HG03457 (cell line): Measurements from ENCODE around the gene ATG9A.

ENCODE experiments used
- ATAC-seq: cut with Tn5 transposase; IDR thresholded peaks from one replicate; pipeline ENCODE4 v1.9.1; 2021; ENCODE audit warnings: moderate number of reproducible peaks; ENCODE audit not compliant: unreplicated experiment

The ATG9A gene

DNA sequence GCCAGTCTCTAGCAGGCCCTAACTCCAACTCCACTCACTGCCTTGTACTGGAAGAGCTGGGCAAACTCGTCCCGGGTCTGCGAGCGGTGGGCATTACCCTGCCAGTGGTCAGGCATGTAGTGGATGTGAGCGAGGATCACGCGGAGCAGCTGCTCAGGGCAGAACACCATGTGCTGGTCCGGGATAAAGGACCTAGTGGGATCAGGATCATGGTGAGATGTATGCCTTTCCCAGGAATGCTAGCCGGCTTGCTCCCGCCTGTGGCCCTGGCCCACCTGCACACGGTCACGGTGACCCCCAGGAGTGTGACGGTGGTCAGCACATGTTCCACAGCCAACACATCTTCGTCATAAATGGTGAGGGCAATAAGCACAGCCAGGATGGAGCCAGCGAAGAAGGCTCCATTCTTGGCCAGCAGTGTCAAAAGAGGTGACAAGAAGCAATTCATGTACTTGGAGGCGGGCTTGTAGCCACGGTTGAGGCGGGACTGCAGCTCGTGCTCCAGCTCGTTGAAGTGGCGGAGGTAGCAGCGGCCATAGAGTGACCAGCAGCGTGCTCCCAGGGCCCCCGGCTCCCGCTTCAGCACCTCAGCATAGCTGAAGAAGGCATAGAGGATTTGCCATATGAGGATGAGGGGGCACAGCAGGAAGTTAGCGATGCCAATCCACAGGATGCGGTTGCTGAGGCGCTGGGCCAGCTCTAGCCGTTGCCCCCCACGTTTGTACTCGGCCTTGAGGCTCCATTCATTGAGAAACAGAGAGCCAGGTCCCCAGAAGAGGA, 5.4 kb downstream of the ATG9A start:
- ATAC-seq, result no peak

DNA sequence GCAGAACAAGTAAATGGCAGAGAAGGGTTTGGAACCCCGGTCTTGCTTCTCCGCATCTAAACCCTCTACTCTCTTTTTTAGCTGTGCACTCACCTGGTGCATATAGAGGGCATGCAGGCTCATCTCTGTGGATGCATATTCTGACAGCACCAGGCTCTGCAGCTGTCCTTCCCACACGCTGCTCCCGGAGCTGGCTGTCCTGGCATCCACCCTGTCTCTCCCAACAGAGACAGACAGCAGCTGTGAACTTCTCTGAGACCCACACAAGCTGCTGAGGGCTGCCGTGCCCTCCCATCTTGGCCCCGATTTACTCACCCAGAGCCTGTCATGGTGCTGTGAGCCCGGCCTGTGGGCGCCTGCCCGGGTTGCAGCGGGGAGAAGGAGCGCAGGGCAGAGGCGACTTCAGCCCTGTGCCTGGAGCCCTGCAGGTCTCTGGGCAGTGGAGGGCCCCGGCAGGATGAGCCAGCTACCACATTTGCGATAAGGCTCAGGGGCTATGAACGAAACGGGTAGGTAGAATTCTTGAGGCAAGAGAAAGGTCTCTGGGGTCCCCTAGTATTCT, 7.4 kb downstream of the ATG9A start:
- no peak for ATAC-seq

DNA sequence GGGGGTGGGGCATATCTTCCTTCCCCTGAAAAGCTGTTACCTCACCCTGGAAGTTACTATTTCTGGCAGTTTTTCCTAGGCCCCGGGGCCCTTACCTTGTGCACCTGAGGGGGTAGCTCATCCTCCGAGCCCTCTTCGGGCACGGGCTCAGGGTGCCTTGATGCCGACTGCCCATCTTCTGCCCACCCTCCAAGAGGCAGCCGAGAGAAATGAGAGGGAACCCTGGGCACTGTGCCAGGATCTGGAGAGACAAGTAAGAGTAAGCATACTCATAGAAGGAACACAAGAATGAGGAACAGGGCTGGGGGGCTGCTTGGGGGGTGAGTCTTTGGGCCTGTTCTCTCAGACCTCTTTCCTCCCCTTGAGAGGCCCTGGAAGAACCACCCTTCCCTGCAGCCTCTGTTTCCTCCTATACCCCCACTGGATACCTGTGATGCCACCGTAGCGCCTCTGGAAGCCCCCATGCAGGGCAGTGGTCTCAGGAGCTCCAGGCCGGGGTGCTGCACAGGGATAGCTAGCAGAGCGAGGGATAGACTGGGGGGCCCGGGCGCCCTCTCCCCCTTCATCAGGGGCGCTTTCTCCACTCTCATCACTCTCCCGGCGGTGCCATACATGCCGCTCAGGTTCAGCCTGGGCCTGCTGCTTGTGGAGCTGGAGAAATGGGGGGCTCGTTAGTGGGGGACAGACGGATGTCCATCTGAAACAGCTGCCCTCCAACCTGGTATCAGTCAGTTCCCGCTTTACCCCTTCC, 8.6 kb downstream of the ATG9A start:
- no peak for ATAC-seq

DNA sequence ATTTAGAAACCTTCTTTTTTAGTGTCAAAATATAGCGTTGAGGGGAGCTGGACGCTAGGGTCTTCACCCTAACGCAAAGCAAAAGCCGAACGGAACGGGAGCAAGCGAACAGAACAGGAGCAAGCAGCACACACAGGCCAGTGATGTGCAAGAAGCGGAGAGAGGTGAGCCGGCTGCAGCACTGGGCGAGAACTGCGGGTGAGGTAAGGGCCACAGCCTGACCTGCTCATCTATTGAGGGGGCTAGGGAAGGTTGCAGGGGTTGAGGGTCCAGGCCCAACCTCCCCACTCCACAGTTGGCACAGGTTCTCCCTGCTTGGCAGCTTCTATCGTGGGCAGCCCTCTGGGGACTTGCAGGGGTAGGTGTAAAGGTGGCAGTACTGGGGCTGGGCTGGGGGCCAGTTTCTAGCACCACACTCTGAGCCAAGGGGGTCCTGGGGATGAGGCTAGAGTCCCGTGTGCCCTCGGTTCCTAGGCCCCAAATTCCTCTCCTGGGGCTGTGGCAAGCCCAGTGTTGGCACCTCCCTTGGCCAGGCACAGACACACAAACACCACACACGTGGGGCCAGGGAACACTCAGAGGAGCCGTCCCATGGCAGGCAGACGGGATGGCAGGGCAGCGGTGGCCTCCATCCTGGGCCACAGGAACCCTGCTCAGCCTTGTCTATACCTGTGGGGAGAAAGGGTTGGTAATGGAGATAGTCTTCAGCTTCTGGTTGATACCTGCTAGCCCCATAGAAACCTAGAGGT, 9.5 kb downstream of the ATG9A start:
- no peak for ATAC-seq

DNA sequence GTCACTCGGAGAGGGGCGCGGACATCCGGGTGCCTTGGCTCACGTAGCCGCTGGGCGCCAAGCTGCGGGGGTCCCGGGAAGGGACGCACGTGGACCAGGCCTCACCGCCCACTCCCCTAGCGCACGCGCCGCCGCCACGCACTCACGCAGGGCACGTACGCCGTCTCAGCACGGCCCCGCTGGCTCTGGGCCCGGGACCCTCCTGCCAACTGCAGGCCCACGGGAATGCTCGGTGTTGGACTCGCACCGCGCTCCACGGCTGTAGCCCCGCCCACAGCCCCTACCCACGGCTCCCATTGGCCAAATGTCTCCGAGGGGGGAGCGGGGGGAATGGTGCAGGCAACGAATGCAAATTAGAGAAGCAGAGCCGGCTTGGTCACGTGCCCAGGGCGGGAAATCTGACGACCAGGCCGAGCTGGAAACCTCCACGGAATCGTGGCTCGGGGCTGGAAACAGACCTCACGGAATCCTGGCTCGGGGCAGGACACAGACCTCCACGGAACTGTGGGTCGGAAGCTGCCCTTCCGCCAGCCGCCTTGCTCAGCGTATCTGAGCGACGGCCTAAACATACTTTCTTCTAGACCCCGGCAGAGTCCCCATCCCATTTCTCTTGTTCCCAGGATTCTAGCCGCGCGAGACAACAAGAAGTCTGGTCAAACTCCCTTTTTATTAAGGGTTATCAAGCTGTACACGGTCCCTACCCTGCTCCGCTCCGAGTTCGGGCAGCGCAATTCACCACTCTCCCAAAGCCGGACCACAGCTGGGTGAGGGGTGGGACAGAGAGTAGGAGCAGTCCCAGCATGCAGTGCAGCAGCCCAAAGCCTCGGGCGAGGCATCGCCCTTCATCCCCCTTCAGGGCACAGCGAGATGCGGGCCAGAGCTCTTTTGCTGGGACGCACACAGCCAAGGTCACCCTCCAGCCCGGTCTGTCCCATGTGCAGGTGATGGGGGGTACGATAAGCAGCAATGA, 10.4 kb downstream of the ATG9A start, which contains the start of gene ABCB6:
ABCB6 (minus strand) TSS at position 227 of the 970 bp plus-strand sequence. CDS start 285 bp downstream, outside the sequence.
- ATAC-seq, result peak; percentile 56

- ATAC-seq, result peak; percentile 22
Measured at GRCh38 chr2:219218217-219218731, 11.2 kb downstream of the ATG9A start.

DNA sequence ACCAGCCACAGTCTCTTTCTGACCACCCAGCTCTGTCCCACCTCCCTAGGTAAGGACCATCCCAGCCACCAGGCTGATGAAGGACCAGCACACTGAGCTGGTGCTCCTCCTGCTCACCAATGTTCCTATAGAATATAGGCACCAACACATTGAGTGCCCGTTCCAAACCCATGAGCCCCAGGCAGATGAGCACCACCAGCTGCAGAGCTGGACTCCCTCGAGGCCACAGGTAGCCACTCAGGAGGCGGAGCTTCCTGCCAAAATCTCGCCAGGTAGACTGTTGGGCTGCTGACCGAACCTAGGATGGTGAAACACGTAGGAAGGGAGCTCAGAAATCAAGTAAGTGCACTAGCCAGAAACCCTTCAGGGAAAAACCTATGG, 12.9 kb downstream of the ATG9A start:
- no peak for ATAC-seq

- ATAC-seq, result no peak
Measured at GRCh38 chr2:219215871-219216534, 13.4 kb downstream of the ATG9A start.

- no peak for ATAC-seq
Measured at GRCh38 chr2:219214786-219215185, 14.7 kb downstream of the ATG9A start.

- no peak for ATAC-seq
Measured at GRCh38 chr2:219214141-219214540, 15.3 kb downstream of the ATG9A start.

DNA sequence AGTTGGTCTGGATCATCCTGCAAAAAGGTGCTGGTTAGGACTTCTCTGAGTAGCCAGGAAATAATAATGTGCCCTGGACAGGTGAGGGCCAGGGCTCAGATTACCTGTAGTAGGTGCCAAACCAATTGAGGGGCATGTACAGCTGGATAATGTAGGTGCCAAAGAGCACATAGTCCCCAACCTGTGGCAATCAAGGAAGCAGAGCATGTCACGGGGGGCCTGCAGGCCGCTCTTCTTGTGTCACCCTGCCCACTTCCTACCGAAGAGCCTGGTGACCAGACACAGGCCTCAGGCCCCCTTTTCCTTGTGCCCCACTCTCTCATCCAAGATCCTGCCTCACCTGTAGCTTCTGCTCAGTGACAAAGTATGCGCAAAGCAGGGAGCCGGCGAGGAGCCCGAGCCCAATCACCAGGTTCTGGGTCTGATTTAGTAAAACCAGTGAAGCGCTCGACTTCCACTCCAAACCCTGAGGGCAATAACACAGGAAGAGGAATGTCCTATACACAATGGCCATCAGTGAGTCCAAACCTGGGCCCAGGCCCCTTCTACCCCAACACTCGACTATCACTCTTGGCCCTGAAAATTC, 15.9 kb downstream of the ATG9A start:
- ATAC-seq, result no peak

DNA sequence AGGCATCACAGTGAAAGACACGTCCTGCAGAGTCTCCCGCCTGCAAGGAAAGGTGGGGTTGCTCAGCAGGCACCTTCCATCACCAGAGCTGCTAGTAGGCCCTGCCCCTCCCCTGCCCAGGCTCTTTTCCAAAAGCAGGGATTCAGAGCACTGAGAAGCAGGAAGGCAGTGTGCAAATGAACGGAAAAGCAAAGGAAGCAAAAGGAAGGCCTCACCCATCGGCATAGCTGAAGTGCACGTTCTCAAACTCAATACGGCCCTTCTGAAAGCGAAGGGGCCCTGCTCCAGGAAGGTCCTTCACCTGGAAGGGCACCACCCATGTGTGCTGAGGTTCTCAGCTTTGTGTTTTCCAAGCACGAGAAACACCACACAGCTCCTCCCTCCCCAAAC, 16.4 kb downstream of the ATG9A start:
- ATAC-seq, result no peak

- no peak for ATAC-seq
Measured at GRCh38 chr2:219210886-219211362, 18.5 kb downstream of the ATG9A start.

DNA sequence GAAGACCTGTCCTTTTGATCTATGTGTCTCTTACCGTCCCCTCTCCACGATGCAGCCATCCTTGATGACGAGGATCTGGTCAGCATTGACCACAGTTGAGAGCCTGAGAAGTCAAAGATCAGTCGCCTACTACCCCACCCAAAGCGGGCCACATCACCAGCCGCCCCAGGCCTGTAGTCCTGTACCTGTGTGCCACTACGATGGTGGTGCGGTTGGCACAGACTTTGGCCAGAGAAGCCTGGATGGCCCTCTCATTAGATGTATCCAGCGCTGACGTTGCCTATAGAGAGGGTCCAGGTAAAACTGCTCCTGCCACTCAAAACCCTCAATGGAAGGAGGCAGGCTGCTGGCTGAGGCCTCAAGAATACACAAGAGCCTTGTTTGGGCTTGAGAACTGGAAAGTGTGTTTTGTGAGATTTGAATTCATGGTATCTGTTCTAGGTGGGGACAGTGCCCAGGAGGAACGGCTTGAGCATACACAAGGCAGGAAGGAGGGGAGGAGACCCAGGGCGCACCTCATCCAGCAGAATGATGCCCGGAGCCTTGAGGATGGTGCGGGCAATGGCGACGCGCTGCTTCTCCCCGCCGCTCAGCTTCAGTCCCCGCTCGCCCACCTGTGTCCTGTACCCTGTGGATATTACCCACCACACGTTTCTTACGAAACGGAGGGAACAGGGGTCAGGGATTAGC, 19.1 kb downstream of the ATG9A start:
- no peak for ATAC-seq

DNA sequence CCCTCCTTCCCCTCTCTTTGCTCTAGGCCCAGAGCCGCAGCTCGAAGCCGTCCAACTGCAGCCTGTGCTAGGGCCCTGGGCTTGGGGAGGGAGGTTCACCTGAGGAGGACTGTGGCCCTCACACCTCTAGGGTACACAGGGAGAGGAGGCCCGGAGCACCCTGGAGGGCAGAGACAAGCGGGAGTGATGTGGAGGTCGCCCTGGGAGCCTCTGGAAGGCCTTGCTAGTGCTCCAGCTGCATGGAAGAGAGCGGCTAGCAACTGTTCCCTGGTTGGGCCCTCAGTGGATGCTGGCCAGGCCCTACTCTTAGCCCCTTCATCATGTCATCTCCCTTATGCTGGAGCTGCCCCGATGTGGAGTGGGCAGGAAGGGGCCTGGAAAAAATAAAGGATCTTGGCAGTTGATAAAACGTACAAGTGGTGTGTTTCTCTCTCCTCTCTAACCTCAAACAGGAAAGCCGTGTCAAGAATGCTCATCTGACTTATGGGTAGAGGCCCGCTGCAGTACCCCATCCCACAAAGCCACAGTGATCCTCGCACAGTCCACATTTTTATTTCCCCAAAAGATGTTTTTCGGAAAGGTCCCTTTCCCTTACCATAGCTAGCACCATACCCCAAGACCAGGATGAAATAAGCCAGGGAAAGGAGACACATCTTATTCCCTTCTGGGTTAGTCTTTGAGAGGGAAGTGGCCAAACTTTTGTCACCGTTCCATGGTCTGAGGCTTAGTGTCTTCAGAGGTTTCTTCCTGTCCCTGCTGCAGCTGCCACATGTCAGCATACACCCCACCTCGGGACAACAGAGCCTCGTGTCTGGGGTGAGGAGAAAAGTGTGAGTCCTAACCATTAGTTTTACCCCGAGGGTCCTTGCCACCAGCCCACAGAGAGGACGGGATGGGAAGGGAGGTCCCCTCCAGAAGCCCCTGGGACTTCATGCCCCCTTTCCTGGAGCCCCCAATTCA, 19.9 kb downstream of the ATG9A start:
- no peak for ATAC-seq

- no peak for ATAC-seq
Measured at GRCh38 chr2:219207884-219208740, 21.3 kb downstream of the ATG9A start.
